SK-N-SH (cell line): ENCODE measurements around the gene DCST1. TPM values are rescaled to one million over a fixed set of nuclear protein-coding genes. Genes with fewer than 3 reads are reported as not detected.

Experiments
- CTCF ChIA-PET: fragments of 300-600, 350-600 bp; formaldehyde crosslinking; extraction: SDS; loops from one replicate; lab custom pipeline; 2021; lab: Yijun Ruan, JAX
- POLR2A ChIA-PET: fragments of 350-600 bp; sonication (Branson Sonifier 250); formaldehyde crosslinking; extraction: SDS; loops from one replicate; lab custom pipeline; 2020; ENCODE audit warnings: antibody characterized with exemption, inconsistent platforms; lab: Yijun Ruan, JAX
- DNase-seq: peaks from one replicate; pipeline ENCODE4 v3.0.0; 2012
- H2AFZ ChIP-seq: fragments of 200-600 bp; sonication (generic); 2 replicates; pipeline ENCODE4 v1.8.1; 2016; ENCODE audit warnings: antibody characterized with exemption, mild to moderate bottlenecking, low read depth
- H3F3A ChIP-seq: fragments of 200-600 bp; sonication (generic); replicated peaks from 2 replicates; pipeline ENCODE3; 2016; ENCODE audit warnings: antibody characterized with exemption, mild to moderate bottlenecking; ENCODE audit not compliant: insufficient read depth
- H3K27ac ChIP-seq, 2 experiments: fragments of 200-500 bp in 1 of 2; fragments of 200-600 bp in 1 of 2; sonication (Bioruptor generic) in 1 of 2; sonication (generic), shearing (Covaris generic) in 1 of 2; 2 replicates each; pipeline versions ENCODE4 v1.5.1 to v1.6.1; 2014 to 2016; ENCODE audit warnings: low read depth in 2 of 2, inconsistent platforms in 1 of 2, low read length in 1 of 2, mild to moderate bottlenecking in 1 of 2, mixed read lengths in 1 of 2
- H3K27me3 ChIP-seq: fragments of 200-600 bp; sonication (generic), shearing (Covaris generic); 2 replicates; pipeline ENCODE4 v1.6.1; 2016; ENCODE audit warnings: mixed run types; ENCODE audit not compliant: insufficient read depth
- H3K36me3 ChIP-seq, 2 experiments: fragments of 200-500 bp in 1 of 2; fragments of 200-600 bp in 1 of 2; sonication (Bioruptor generic) in 1 of 2; sonication (generic) in 1 of 2; replicated peaks in 1 of 2; 2 replicates each; pipeline versions ENCODE3 to v1.5.1; 2014 to 2016; ENCODE audit warnings: low read length in 1 of 2, mild to moderate bottlenecking in 1 of 2; ENCODE audit not compliant: insufficient read depth in 2 of 2, control insufficient read depth in 1 of 2
- H3K4me1 ChIP-seq, 2 experiments: fragments of 200-500 bp in 1 of 2; fragments of 200-600 bp in 1 of 2; sonication (Bioruptor generic) in 1 of 2; sonication (generic), shearing (Covaris generic) in 1 of 2; 2 replicates each; pipeline versions ENCODE4 v1.5.1 to v1.6.1; 2014 to 2016; ENCODE audit warnings: low read depth in 1 of 2, low read length in 1 of 2, mixed run types in 1 of 2; ENCODE audit not compliant: insufficient read depth in 2 of 2, control insufficient read depth in 1 of 2
- H3K4me2 ChIP-seq: fragments of 200-600 bp; sonication (generic), shearing (Covaris generic); 2 replicates; pipeline ENCODE4 v1.6.1; 2017; ENCODE audit warnings: mixed run types
- H3K4me3 ChIP-seq, 2 experiments: fragments of 200-500 bp in 1 of 2; fragments of 200-600 bp in 1 of 2; sonication (Bioruptor generic) in 1 of 2; sonication (generic), shearing (Covaris generic) in 1 of 2; 2 replicates each; pipeline versions ENCODE4 v1.5.1 to v1.8.1; 2014 to 2016; ENCODE audit warnings: low read depth in 2 of 2, inconsistent platforms in 1 of 2, low read length in 1 of 2, mild to moderate bottlenecking in 1 of 2, mixed read lengths in 1 of 2, moderate library complexity in 1 of 2
- H3K79me2 ChIP-seq: fragments of 200-600 bp; sonication (generic); 2 replicates; pipeline ENCODE4 v1.8.1; 2017; ENCODE audit warnings: mild to moderate bottlenecking; ENCODE audit not compliant: insufficient read depth
- H3K9ac ChIP-seq: fragments of 200-600 bp; sonication (generic); 2 replicates; pipeline ENCODE4 v1.6.1; 2017; ENCODE audit warnings: mixed run types
- H3K9me2 ChIP-seq: fragments of 200-600 bp; sonication (generic); 2 replicates; pipeline ENCODE4 v1.6.1; 2017; ENCODE audit warnings: mixed run types
- H3K9me3 ChIP-seq: fragments of 200-600 bp; sonication (generic); 2 replicates; pipeline ENCODE4 v1.6.1; 2017; ENCODE audit warnings: mixed run types, mild to moderate bottlenecking, moderate library complexity
- H4K20me1 ChIP-seq: fragments of 200-600 bp; sonication (generic); 2 replicates; pipeline ENCODE4 v1.6.1; 2017; ENCODE audit warnings: mild to moderate bottlenecking, mixed run types; ENCODE audit not compliant: insufficient read depth
- CHD2 ChIP-seq: fragments of 150-350 bp; IDR thresholded peaks from 2 replicates; pipeline ENCODE4 v1.6.1; 2018; ENCODE audit warnings: low read length; ENCODE audit not compliant: partially characterized antibody
- EP300 ChIP-seq, 2 experiments: IDR thresholded peaks; 2 replicates each; pipeline versions ENCODE4 v1.4.0 to v1.6.1; 2012; ENCODE audit warnings: borderline replicate concordance in 1 of 2, low read depth in 1 of 2, low read length in 1 of 2
- EZH2phosphoT487 ChIP-seq: fragments of 200-600 bp; sonication (generic); IDR thresholded peaks from 2 replicates; pipeline ENCODE4 v1.6.1; 2017; ENCODE audit warnings: low read depth, mixed run types, mild to moderate bottlenecking, antibody characterized with exemption, moderate library complexity, borderline replicate concordance
- FOXM1 ChIP-seq: IDR thresholded peaks from 2 replicates; pipeline ENCODE4 v1.4.0; 2012; ENCODE audit warnings: low read depth, mild to moderate bottlenecking
- GABPA ChIP-seq: IDR thresholded peaks from 2 replicates; pipeline ENCODE4 v1.4.0; 2012; ENCODE audit warnings: low read depth, mild to moderate bottlenecking
- JUND ChIP-seq: IDR thresholded peaks from 2 replicates; pipeline ENCODE4 v1.4.0; 2012
- MEF2A ChIP-seq: IDR thresholded peaks from 2 replicates; pipeline ENCODE4 v1.4.0; 2012; ENCODE audit warnings: low read depth, borderline replicate concordance
- MXI1 ChIP-seq: IDR thresholded peaks from 2 replicates; pipeline ENCODE4 v1.6.1; 2012; ENCODE audit warnings: mild to moderate bottlenecking, low read depth, low read length, improper control_type of control experiment
- NFIC ChIP-seq: IDR thresholded peaks from 2 replicates; pipeline ENCODE4 v1.4.0; 2012; ENCODE audit warnings: borderline replicate concordance
- NRF1 ChIP-seq: IDR thresholded peaks from 2 replicates; pipeline ENCODE4 v1.6.1; 2012; ENCODE audit warnings: low read depth, mild to moderate bottlenecking, low read length
- PBX3 ChIP-seq: IDR thresholded peaks from 2 replicates; pipeline ENCODE4; 2012
- POLR2AphosphoS5 ChIP-seq: IDR thresholded peaks from 2 replicates; pipeline ENCODE4 v1.6.1; 2012; ENCODE audit warnings: low read depth, low read length
- RAD21 ChIP-seq: IDR thresholded peaks from 2 replicates; pipeline ENCODE4 v1.6.1; 2012; ENCODE audit warnings: mild to moderate bottlenecking, low read length
- RCOR1 ChIP-seq: fragments of 150-350 bp; IDR thresholded peaks from 2 replicates; pipeline ENCODE4 v1.6.1; 2017; ENCODE audit warnings: antibody characterized with exemption, low read length
- RFX5 ChIP-seq: IDR thresholded peaks from 2 replicates; pipeline ENCODE4 v1.6.1; 2012; ENCODE audit warnings: mild to moderate bottlenecking, improper control_type of control experiment, low read length
- RXRA ChIP-seq: IDR thresholded peaks from 2 replicates; pipeline ENCODE4 v1.4.0; 2012; ENCODE audit warnings: low read depth, mild to moderate bottlenecking, borderline replicate concordance
- SIN3A ChIP-seq: IDR thresholded peaks from 2 replicates; pipeline ENCODE4 v1.6.1; 2012; ENCODE audit warnings: low read depth, mild to moderate bottlenecking, low read length, moderate library complexity, borderline replicate concordance
- YY1 ChIP-seq: IDR thresholded peaks from 2 replicates; pipeline ENCODE4 v1.4.0; 2012; ENCODE audit warnings: low read depth, mild to moderate bottlenecking
- WGBS: methylation state at CpG from one replicate; pipeline ENCODE4 v1.1.6; 2017; ENCODE audit warnings: low lambda C conversion rate; 5-methylcytosine and 5-hydroxymethylcytosine counted together
- polyA plus RNA-seq, 3 experiments: library from polyadenylated mRNA; depleted of rRNA; stranded (reverse); fragments of >200 nt; gene quantifications; 2 replicates each; pipeline ENCODE4 v1.2.3, GENCODE V29; 2012
- TF ChIP-seq, protein P1 (sequence below): fragments of 200-600 bp; sonication (generic); IDR thresholded peaks from 2 replicates; pipeline ENCODE4 v1.6.1; 2017; ENCODE audit warnings: antibody characterized with exemption, mild to moderate bottlenecking, moderate library complexity
- TF ChIP-seq, protein P2 (sequence below): fragments of 150-350 bp; IDR thresholded peaks from 2 replicates; pipeline ENCODE4 v1.6.1; 2016; ENCODE audit warnings: mild to moderate bottlenecking, low read depth, low read length
- TF ChIP-seq, protein P3 (sequence below): IDR thresholded peaks from 2 replicates; pipeline ENCODE4 v1.4.0; 2012; ENCODE audit warnings: low read depth, borderline replicate concordance
- TF ChIP-seq, protein P4 (sequence below): fragments of 150-350 bp; IDR thresholded peaks from 2 replicates; pipeline ENCODE4 v1.6.1; 2017; ENCODE audit warnings: antibody characterized with exemption, low read length, low read depth, borderline replicate concordance

DCST1 gene
- polyA plus RNA-seq, 1 of the 3 experiments (the other 2 are of a cell fraction), result not detected

DNA sequence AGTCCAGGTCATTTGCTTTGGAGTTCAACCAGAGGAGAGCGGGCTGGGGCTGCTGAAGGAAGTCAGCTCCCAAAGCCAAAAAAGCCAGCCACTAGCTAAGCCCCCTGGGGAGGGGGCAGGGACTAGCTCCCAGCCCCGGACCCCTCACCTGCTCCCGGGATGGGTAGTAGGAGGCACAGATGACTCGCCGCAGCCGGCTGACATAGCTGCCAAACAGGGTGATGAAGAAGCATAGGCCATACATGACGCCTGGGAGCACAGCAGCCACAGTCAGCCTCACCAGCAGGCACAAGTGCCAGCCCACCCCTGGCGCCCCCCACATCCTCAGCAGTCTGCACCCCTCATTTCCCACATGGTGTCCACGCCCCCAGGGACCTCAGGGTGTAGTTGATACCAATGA lies 7.5 kb upstream of the DCST1 start:
- no peaks in the 10 kb centered on the region for H3K36me3 ChIP-seq
- 59% methylated on average over 9 of the region's 9 CpGs for WGBS
- POLR2A ChIA-PET, result no interaction called here

DNA sequence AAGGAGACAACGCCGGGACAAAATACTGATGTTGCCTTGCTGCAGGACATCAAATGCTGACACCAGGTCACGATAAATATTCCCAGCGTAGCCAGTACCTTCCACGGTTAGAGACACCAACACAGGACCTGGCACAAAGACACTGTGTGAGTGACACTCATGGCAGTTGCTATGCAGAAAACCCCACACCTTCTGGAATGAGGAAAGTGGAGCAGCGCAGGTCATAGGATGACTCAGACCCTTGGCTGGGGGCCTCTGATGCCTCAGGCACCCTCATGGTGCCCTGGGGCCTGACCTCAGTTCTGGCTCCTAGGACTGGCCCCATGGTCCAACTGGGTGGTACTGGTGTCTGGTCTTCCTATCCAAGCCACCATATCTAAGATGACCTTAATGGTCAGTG lies 7.0 kb upstream of the DCST1 start:
- Histone ChIP-seq H3K79me2 (no peaks in the 10 kb centered on the region), H3K9ac (no peak overlapping the region), H3K4me1 (peaks cover 0 to 4% of the 10 kb centered on the region in 2 experiments; a peak in 1 of 4 replicates), H3K4me3 (no peak overlapping the region), H4K20me1 (no peaks in the 10 kb centered on the region), H3K27me3 (no peaks in the 10 kb centered on the region), H3F3A (no peaks in the 10 kb centered on the region), H3K9me2 (no peaks in the 10 kb centered on the region), H3K4me2 (no peak overlapping the region), H2AFZ (no peak overlapping the region), H3K27ac (no peak overlapping the region), H3K36me3 (no peaks in the 10 kb centered on the region), H3K9me3 (no peaks in the 10 kb centered on the region)
- no peak for DNase-seq
- ChIA-PET CTCF (interaction anchor here (1.0 to 2.1 kb wide), 3 partner anchors 9 to 19 kb away, joined by 3 to 12 read pairs (median 9); no protein-coding TSS in a partner anchor), POLR2A (no interaction called here)
- WGBS, result 86% methylated on average over 1 of the region's 6 CpGs
- TF ChIP-seq RCOR1 (no peak), PBX3 (no peak), EP300 (IDR thresholded peaks at IDR 0.05; ENCODE audit: borderline replicate concordance in 1 of 2, low read depth in 1 of 2, low read length in 1 of 2) (no peak), MEF2A (no peak), FOXM1 (no peak), RFX5 (no peak), MXI1 (no peak), NRF1 (no peak), NFIC (no peak)
- TF ChIP-seq, protein P1, sequence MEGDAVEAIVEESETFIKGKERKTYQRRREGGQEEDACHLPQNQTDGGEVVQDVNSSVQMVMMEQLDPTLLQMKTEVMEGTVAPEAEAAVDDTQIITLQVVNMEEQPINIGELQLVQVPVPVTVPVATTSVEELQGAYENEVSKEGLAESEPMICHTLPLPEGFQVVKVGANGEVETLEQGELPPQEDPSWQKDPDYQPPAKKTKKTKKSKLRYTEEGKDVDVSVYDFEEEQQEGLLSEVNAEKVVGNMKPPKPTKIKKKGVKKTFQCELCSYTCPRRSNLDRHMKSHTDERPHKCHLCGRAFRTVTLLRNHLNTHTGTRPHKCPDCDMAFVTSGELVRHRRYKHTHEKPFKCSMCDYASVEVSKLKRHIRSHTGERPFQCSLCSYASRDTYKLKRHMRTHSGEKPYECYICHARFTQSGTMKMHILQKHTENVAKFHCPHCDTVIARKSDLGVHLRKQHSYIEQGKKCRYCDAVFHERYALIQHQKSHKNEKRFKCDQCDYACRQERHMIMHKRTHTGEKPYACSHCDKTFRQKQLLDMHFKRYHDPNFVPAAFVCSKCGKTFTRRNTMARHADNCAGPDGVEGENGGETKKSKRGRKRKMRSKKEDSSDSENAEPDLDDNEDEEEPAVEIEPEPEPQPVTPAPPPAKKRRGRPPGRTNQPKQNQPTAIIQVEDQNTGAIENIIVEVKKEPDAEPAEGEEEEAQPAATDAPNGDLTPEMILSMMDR, result no peak

More for the DNA sequence above, 7.5 kb upstream of the DCST1 start:
- Histone ChIP-seq H3K9me2 (no peaks in the 10 kb centered on the region), H3K4me1 (peaks cover 0 to 4% of the 10 kb centered on the region in 2 experiments; a peak in 1 of 4 replicates), H3K9me3 (no peaks in the 10 kb centered on the region), H3K79me2 (no peaks in the 10 kb centered on the region), H2AFZ (no peak overlapping the region), H3K4me3 (no peak overlapping the region), H3K27ac (no peak overlapping the region), H4K20me1 (no peaks in the 10 kb centered on the region), H3F3A (no peaks in the 10 kb centered on the region), H3K4me2 (no peak overlapping the region), H3K27me3 (no peaks in the 10 kb centered on the region), H3K9ac (no peak overlapping the region)
- TF ChIP-seq RAD21 (no peak), SIN3A (no peak), PBX3 (no peak), EP300 (IDR thresholded peaks at IDR 0.05; ENCODE audit: borderline replicate concordance in 1 of 2, low read depth in 1 of 2, low read length in 1 of 2) (no peak), POLR2AphosphoS5 (no peak), RCOR1 (no peak), YY1 (no peak), EZH2phosphoT487 (no peak), MXI1 (no peak), GABPA (no peak), CHD2 (no peak), RXRA (no peak), JUND (no peak)
- TF ChIP-seq, protein P2, sequence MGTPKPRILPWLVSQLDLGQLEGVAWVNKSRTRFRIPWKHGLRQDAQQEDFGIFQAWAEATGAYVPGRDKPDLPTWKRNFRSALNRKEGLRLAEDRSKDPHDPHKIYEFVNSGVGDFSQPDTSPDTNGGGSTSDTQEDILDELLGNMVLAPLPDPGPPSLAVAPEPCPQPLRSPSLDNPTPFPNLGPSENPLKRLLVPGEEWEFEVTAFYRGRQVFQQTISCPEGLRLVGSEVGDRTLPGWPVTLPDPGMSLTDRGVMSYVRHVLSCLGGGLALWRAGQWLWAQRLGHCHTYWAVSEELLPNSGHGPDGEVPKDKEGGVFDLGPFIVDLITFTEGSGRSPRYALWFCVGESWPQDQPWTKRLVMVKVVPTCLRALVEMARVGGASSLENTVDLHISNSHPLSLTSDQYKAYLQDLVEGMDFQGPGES, result no peak
- TF ChIP-seq, protein P3, sequence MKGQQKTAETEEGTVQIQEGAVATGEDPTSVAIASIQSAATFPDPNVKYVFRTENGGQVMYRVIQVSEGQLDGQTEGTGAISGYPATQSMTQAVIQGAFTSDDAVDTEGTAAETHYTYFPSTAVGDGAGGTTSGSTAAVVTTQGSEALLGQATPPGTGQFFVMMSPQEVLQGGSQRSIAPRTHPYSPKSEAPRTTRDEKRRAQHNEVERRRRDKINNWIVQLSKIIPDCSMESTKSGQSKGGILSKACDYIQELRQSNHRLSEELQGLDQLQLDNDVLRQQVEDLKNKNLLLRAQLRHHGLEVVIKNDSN, result no peak
- TF ChIP-seq, protein P4, sequence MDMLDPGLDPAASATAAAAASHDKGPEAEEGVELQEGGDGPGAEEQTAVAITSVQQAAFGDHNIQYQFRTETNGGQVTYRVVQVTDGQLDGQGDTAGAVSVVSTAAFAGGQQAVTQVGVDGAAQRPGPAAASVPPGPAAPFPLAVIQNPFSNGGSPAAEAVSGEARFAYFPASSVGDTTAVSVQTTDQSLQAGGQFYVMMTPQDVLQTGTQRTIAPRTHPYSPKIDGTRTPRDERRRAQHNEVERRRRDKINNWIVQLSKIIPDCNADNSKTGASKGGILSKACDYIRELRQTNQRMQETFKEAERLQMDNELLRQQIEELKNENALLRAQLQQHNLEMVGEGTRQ, result no peak
- CTCF ChIA-PET, result interaction anchor here (0.7 to 2.1 kb wide), 4 partner anchors 9 to 22 kb away, joined by 3 to 12 read pairs (median 6); no protein-coding TSS in a partner anchor
- no peak for DNase-seq
